Gastroesophageal sphincter (tissue), 3 donors: ENCODE measurements around the gene GPR52.

ENCODE experiments used
- EP300 ChIP-seq: sonication (generic); formaldehyde crosslinking; IDR thresholded peaks from one replicate; pipeline ENCODE4 v1.6.1; 2017; ENCODE audit warnings: antibody characterized with exemption, mild to moderate bottlenecking
- POLR2AphosphoS5 ChIP-seq: sonication (generic); formaldehyde crosslinking; IDR thresholded peaks from one replicate; pipeline ENCODE4 v1.6.1; 2017; ENCODE audit warnings: antibody characterized with exemption
- TF ChIP-seq, protein P1 (sequence below), 4 experiments: fragments of 200-600 bp in 2 of 4; fragments of 450-650 bp in 2 of 4; sonication (generic) in 1 of 4; IDR thresholded peaks; one replicate each; pipeline ENCODE4 v1.5.1; 2017 to 2019; ENCODE audit warnings: antibody characterized with exemption in 4 of 4, mild to moderate bottlenecking in 2 of 4, moderate library complexity in 2 of 4

DNA sequence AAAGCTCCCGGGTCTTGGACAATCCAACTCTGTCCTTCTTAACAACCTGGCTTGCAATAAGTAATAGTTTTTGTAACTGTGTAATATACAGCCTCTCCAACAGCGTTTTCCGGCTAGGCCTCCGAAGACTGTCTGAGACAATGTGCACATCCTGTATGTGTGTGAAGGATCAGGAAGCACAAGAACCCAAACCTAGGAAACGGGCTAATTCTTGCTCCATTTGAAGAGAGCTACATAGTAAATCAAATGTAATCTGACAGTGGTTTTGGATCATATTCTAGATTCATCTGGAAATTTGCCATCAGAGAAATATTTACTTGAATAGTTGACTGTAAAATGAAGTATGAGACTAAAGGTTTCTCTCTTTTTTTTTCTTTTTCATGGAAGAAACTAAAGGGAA lies 1.2 kb downstream of the GPR52 start:
- TF ChIP-seq, protein P1, sequence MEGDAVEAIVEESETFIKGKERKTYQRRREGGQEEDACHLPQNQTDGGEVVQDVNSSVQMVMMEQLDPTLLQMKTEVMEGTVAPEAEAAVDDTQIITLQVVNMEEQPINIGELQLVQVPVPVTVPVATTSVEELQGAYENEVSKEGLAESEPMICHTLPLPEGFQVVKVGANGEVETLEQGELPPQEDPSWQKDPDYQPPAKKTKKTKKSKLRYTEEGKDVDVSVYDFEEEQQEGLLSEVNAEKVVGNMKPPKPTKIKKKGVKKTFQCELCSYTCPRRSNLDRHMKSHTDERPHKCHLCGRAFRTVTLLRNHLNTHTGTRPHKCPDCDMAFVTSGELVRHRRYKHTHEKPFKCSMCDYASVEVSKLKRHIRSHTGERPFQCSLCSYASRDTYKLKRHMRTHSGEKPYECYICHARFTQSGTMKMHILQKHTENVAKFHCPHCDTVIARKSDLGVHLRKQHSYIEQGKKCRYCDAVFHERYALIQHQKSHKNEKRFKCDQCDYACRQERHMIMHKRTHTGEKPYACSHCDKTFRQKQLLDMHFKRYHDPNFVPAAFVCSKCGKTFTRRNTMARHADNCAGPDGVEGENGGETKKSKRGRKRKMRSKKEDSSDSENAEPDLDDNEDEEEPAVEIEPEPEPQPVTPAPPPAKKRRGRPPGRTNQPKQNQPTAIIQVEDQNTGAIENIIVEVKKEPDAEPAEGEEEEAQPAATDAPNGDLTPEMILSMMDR (IDR thresholded peaks at IDR 0.05) = no peak
- TF ChIP-seq EP300 = no peak
- no peak for TF ChIP-seq POLR2AphosphoS5
